Middle frontal gyrus (tissue), 1 donor: Measurements from ENCODE around the gene DCAF6.
"Not testable (repeated sequence)": the region's sequence is repeated elsewhere in the genome, so short reads cannot be mapped to it uniquely, and the experiment has no call there.

Experiments
- DNase-seq: peaks from one replicate; pipeline ENCODE4 v3.0.0-alpha.2; 2015; ENCODE audit warnings: low spot score; ENCODE audit errors: extremely low spot score

The DCAF6 gene

GRCh38 chr1:168019407-168019806, 82.9 kb downstream of the DCAF6 start:
- DNase-seq: no peak

GRCh38 chr1:168031198-168031597, 94.7 kb downstream of the DCAF6 start:
- DNase-seq: no peak

DNA sequence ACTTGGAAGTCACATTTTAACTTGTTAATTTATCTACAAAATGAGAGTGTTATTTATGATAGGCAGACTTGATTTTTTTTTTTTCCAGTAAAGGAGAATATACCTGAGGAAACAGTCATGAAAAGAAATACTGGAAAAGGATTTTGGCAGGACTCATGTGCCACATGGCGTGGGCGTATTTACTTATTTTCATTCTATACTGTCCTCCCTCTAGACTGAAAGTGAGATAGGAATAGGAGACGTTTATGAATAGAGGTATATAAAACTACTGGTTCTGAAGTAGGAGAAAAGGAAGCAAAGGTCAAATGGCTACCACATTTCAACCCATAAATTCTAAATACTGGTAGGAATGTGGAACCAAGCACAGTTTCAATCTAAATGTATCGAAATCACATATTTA, 95.1 kb downstream of the DCAF6 start:
- no peak for DNase-seq

- no peak for DNase-seq
Measured at GRCh38 chr1:168032029-168032428, 95.5 kb downstream of the DCAF6 start.

DNA sequence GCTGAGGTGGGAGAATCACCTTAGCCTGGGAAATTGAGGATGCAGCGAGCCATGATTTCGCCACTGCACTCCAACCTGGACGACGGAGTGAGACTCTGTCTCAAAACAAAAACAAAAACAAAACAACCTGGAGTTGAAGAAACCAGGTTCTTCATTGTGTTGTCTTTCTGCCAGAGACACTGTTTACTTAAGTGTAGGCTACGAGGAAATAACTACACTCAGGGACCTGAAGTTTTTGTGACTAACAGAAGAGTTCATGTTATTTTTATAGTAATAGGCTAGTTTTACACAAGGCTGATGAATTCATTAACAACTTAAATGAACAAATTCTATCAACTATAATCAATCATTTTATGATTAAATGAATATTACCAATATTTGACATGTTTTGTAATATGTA, 98.9 kb downstream of the DCAF6 start:
- DNase-seq: no peak

- DNase-seq: no peak
Measured at GRCh38 chr1:168042362-168042761, 105.9 kb downstream of the DCAF6 start.

GRCh38 chr1:168045311-168045710, 108.8 kb downstream of the DCAF6 start:
- DNase-seq: no peak

GRCh38 chr1:168050307-168050706, 113.8 kb downstream of the DCAF6 start:
- no peak for DNase-seq

DNA sequence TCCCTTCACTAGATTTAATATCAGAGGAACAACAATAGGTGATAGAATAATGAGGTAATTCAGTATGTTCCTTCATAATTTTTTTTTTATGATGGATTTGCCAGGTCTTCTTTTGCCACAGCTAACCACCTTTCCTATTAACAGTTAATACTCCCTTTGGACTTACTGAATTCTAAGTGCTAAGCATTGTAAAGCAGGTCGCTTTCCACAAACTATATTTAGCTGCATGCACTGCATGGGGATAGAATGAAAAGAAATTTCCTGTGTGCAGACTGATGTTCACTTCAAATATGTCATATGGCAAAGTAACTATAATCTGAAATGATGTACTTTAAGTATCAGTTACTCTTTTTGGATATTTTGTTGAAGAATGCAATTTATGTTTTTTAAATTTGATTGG, 114.4 kb downstream of the DCAF6 start:
- no peak for DNase-seq

DNA sequence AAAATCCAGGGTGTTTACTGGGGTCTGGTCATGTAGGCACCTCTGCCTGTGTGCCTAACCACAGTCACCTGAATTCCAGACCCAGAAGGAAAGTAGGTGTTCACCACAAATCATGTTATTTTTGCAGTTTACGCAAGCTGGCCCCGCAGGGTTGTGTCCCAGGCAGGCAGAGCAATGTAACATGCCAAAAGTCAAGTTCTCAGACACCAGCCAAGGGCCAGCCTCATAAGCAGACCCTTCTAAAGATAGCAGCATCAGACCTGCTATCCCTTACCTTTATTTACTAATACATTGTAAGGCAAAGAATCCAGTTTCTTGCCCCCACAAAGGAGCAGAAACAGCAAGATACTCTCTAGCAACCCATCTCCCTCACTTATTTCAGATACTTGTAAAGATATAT, 117.2 kb downstream of the DCAF6 start:
- no peak for DNase-seq

DNA sequence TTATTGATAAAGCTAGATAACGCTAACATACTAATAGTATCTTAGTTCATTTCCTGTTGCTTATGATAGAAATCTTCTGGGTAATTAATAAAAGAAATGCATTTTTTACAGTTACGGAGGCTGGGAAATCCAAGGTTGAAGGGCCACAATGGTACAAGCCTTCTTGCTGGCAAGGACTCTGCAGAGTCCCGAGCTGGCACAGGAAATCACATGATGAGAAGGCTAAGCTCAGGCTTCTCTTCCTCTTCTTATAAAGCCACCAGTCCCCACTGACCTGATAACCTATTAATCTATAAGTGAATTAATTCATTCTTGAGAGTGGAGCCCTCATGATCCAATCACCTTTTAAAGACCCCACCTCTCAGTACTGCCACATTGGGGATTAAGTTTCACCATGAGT, 117.6 kb downstream of the DCAF6 start:
- DNase-seq: no peak

DNA sequence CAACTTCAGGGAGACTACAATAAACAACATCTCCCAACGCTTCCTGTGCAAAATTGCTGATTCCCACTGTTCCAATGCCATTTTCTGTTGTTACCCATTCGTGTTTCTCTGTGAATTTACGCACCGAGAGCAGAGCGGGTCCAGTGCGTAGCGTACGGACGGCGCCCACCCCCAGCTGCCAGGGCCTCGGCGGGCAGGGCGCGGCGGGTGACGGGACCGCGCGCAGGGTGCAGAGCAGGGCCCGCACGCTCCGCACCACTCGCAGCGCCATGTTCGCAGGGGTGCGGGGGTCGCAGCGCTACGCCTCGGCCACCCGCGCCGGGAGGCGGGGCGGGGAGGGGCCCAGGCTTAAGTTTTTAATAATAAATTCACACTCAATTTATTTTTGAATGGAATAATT, 119.7 kb downstream of the DCAF6 start:
- DNase-seq: not testable (repeated sequence)

DNA sequence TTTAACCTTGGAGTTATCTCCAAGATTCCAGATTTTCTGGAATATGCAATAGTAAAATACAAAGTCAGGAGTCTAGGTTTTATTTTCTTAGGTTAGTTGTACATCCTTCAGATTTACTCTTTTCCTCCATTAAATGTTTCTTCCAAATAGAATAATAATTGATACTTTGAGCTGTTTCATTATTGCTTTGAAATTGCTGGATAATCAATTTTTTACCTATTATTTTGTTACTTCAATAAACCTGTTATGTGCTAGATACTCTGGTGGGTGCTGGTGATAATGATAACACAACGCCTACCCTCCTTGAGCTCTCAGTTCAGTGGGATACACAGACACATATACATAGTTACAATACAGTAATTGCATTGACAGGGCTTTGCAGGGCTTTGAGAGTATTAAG, 120.9 kb downstream of the DCAF6 start:
- no peak for DNase-seq

GRCh38 chr1:168057921-168058320, 121.4 kb downstream of the DCAF6 start:
- DNase-seq: no peak

- no peak for DNase-seq
Measured at GRCh38 chr1:168064216-168064615, 127.7 kb downstream of the DCAF6 start.

- no peak for DNase-seq
Measured at GRCh38 chr1:168065506-168065905, 129.0 kb downstream of the DCAF6 start.

- DNase-seq: no peak
Measured at GRCh38 chr1:168069384-168069783, 132.9 kb downstream of the DCAF6 start.

- no peak for DNase-seq
Measured at GRCh38 chr1:168079761-168080160, 143.3 kb downstream of the DCAF6 start.

DNA sequence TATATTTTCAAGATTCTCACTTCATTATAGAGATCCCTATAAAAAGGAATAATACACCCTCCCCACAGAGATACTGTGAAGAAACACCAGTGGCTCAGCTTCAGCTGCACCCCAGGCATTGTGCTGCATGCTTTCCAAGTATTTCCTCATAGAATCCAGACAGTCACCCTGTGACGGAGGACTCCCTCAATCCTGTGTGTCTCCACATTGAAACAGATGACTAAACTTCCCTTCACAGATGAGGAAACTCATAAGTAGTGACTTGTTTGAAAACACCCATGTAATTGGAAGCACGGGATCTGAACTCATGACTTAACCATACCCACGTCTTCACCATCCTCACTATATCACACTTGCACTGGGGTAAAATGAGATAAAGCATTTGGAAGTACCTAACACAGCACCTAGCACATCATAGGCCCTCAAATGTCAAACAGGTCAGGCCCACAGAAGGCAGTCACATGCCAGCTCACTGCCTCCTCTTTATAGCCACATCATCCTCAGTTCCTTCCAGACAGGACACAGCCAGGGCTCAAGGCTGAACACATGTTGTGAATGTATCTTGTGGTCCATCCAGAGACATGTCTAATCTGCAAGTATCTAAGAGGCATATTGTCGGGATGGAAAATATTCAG, 145.0 kb downstream of the DCAF6 start:
- no peak for DNase-seq

DNA sequence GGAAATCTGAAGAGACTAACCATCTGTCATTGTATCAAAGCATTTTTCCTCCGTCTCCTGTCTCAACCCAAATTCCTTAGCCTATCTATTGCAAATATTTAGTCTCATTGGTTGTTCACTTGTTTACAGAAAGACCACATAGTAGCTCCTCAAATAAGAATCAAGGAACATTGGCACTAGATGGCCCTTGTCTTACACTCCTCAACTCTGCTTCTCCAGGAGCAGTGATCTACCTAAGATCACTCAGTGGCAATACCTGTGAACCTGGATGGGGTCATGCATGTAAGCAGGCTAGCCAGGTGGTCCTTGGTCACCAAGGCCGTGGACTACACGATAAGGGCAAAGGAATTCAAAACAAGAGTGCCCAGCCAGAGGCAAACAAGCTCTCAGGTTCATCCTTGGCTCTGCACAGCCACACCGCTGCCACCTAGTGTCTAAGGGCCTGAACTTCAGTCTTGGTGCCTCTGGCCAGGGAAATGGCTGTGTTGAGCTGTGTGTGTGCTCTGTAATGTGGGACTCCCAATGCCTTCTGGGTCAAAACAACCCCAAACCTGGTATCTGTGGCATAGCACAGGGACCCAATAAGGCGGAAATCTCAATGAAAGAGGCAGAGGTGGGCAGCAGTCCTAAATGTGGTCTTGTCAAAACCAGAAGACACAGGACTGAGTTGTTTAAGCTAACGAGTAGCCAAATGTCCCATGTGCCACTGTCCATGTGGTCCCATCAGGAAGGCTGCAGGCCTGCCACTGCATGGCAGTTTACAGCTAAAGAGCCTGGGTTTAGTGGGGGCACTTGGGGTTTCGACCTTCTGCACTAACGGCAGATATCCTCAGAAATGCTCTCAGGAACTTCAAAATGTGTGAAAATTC, 145.8 kb downstream of the DCAF6 start:
- peak; percentile 45 for DNase-seq

GRCh38 chr1:168083456-168084325, 147.2 kb downstream of the DCAF6 start:
- DNase-seq: no peak
